OCI-LY7 (cell line): ENCODE data around the gene BEST3. TPM values are rescaled to one million over a fixed set of nuclear protein-coding genes. Genes with fewer than 3 reads are reported as not detected.
A peak's percentile ranks its signal among the peaks of the same experiment; 100 is the strongest.

ENCODE experiments used
- BruUV-seq: library from RNA; stranded (reverse); fragments of 400-500 nt; replicated peaks from 2 replicates; lab custom pipeline; 2021; lab: Mats Ljungman, UMichigan
- CTCF ChIA-PET: fragments of 300-600 bp; sonication (Branson Sonifier 250); formaldehyde crosslinking; loops from one replicate; lab custom pipeline; 2022; ENCODE audit warnings: antibody characterized with exemption; ENCODE audit not compliant: unreplicated experiment; lab: Charles Lee
- POLR2A ChIA-PET: fragments of 300-600 bp; sonication (Branson Sonifier 250); formaldehyde crosslinking; loops from one replicate; lab custom pipeline; 2022; ENCODE audit warnings: antibody characterized with exemption; lab: Charles Lee
- DNase-seq: peaks from one replicate; pipeline ENCODE4 v3.0.0-alpha.2; 2015; ENCODE audit warnings: low spot score
- H2AFZ ChIP-seq: fragments of 200-600 bp; sonication (generic), shearing (Covaris generic); 2 replicates; pipeline ENCODE4 v1.6.1; 2014; ENCODE audit warnings: mild to moderate bottlenecking, antibody characterized with exemption, low read length, moderate library complexity
- H3K27ac ChIP-seq: fragments of 200-600 bp; sonication (generic); 2 replicates; pipeline ENCODE4 v1.5.1; 2014; ENCODE audit warnings: mixed run types, low read depth, mild to moderate bottlenecking, moderate library complexity, low read length, inconsistent platforms; ENCODE audit not compliant: poor library complexity, severe bottlenecking
- H3K36me3 ChIP-seq: fragments of 200-600 bp; sonication (generic); 2 replicates; pipeline ENCODE4 v1.6.1; 2014; ENCODE audit warnings: mild to moderate bottlenecking, antibody characterized with exemption, low read length, moderate library complexity, mixed read lengths; ENCODE audit not compliant: insufficient read depth
- H3K4me1 ChIP-seq: fragments of 200-600 bp; sonication (generic); 2 replicates; pipeline ENCODE4 v1.5.1; 2014; ENCODE audit warnings: mild to moderate bottlenecking, low read length; ENCODE audit not compliant: insufficient read depth, poor library complexity, severe bottlenecking
- H3K4me2 ChIP-seq: fragments of 200-600 bp; sonication (generic); 2 replicates; pipeline ENCODE4 v1.6.1; 2014; ENCODE audit warnings: mild to moderate bottlenecking, low read length
- H3K4me3 ChIP-seq: fragments of 200-600 bp; sonication (generic); 2 replicates; pipeline ENCODE4 v1.5.1; 2014; ENCODE audit warnings: mild to moderate bottlenecking, low read depth, low read length; ENCODE audit not compliant: poor library complexity, severe bottlenecking
- H3K79me2 ChIP-seq: fragments of 200-600 bp; sonication (generic); 2 replicates; pipeline ENCODE4 v1.6.1; 2016; ENCODE audit warnings: low read depth, mild to moderate bottlenecking, low read length, moderate library complexity, mixed read lengths; ENCODE audit not compliant: insufficient read depth
- H3K9me2 ChIP-seq: fragments of 200-600 bp; sonication (generic); 2 replicates; pipeline ENCODE4 v1.6.1; 2016; ENCODE audit warnings: mild to moderate bottlenecking, low read length, mixed read lengths; ENCODE audit not compliant: insufficient read depth
- H3K9me3 ChIP-seq: fragments of 200-600 bp; sonication (generic); 2 replicates; pipeline ENCODE4 v1.6.1; 2014; ENCODE audit warnings: mild to moderate bottlenecking, mixed run types, low read length, mixed read lengths
- H4K20me1 ChIP-seq: fragments of 200-600 bp; sonication (generic); 2 replicates; pipeline ENCODE4 v1.6.1; 2014; ENCODE audit warnings: mild to moderate bottlenecking, antibody characterized with exemption, low read length, moderate library complexity, mixed read lengths; ENCODE audit not compliant: insufficient read depth
- EZH2phosphoT487 ChIP-seq: fragments of 200-600 bp; sonication (generic); IDR thresholded peaks from 2 replicates; pipeline ENCODE4 v1.6.1; 2018; ENCODE audit warnings: low read depth, borderline replicate concordance, mild to moderate bottlenecking, mixed run types, antibody characterized with exemption, low read length, moderate library complexity, mixed read lengths
- intact Hi-C: fragments of 100-400 bp; cut with micrococcal nuclease; formaldehyde crosslinking; loops from one replicate; pipeline ENCODE4 v1.10.0; 2022; ENCODE audit not compliant: unreplicated experiment
- total RNA-seq, 2 experiments: library from RNA; depleted of rRNA in 1 of 2; stranded (reverse); fragments of >200 nt in 1 of 2; shearing (Covaris generic) in 1 of 2; gene quantifications; 2 replicates each; pipeline ENCODE4 v1.2.3, GENCODE V29; 2014 to 2022
- TF ChIP-seq, protein P1 (sequence below): fragments of 200-600 bp; sonication (generic); conservative IDR thresholded peaks from 2 replicates; pipeline ENCODE4 v1.5.1; 2014; ENCODE audit warnings: mild to moderate bottlenecking, antibody characterized with exemption, low read length, moderate library complexity, mixed read lengths

Gene BEST3
- total RNA-seq, 2 experiments from 2014 or later: 60.1 to 123 TPM

DNA sequence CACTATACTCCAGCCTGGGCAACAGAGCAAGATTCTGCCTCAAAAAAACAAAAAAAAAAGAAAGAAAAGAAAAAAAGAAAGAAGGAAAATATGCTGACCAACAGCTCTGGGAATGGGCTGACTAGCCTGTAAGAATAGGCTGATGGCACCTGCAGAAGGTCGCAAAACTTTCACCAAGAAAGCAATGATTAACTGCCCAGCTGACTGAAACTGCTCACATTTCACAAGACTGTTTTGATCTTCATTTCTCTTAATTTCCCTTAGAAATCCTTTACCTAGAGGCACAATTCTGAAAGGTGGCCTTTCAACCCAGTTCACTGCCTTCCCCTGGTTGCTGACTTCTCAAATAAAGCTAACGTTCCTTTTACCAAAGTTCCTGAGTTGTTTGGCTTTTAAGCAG lies 12.4 kb downstream of the BEST3 start:
- no peak for DNase-seq
- POLR2A ChIA-PET: interaction anchor here (0.6 to 1.2 kb wide), 4 partner anchors 10 to 1509 kb away, joined by 3 to 5 read pairs (median 4); no protein-coding TSS in a partner anchor
- H3K4me2 ChIP-seq: no peak overlapping the region
- H3K9me3 ChIP-seq: no peaks in the 10 kb centered on the region
- BruUV-seq: no TSS peak
- CTCF ChIA-PET: no interaction called here
- H2AFZ ChIP-seq: no peak overlapping the region
- no peaks in the 10 kb centered on the region for H4K20me1 ChIP-seq
- TF ChIP-seq EZH2phosphoT487: no peak
- TF ChIP-seq, protein P1, sequence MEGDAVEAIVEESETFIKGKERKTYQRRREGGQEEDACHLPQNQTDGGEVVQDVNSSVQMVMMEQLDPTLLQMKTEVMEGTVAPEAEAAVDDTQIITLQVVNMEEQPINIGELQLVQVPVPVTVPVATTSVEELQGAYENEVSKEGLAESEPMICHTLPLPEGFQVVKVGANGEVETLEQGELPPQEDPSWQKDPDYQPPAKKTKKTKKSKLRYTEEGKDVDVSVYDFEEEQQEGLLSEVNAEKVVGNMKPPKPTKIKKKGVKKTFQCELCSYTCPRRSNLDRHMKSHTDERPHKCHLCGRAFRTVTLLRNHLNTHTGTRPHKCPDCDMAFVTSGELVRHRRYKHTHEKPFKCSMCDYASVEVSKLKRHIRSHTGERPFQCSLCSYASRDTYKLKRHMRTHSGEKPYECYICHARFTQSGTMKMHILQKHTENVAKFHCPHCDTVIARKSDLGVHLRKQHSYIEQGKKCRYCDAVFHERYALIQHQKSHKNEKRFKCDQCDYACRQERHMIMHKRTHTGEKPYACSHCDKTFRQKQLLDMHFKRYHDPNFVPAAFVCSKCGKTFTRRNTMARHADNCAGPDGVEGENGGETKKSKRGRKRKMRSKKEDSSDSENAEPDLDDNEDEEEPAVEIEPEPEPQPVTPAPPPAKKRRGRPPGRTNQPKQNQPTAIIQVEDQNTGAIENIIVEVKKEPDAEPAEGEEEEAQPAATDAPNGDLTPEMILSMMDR: no peak
- no peaks in the 10 kb centered on the region for H3K4me1 ChIP-seq
- H3K36me3 ChIP-seq: peaks cover 63% of the 10 kb centered on the region
- no peak overlapping the region for H3K27ac ChIP-seq
- H3K4me3 ChIP-seq: no peak overlapping the region
- intact Hi-C loops: no loop called here
- no peaks in the 10 kb centered on the region for H3K9me2 ChIP-seq
- H3K79me2 ChIP-seq: no peaks in the 10 kb centered on the region

DNA sequence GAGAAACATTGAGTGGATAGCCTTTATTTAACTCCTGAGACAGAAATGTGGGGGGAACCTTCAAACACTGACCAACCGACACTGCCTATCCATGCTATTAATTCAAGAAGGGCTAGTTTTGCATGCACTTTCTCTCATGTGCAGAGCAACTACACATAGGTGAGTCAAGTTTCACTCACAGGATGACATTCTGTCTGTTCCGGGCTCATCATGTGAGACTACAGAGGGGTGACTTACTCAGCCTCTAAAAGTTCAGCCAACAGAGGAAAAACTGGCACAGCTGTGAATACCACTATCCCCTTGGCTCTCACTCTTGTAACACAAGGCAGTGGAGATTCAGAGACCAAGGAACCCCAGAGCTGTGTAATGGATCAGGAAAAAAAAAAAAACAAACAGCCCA lies 13.3 kb downstream of the BEST3 start:
- no peaks in the 10 kb centered on the region for H4K20me1 ChIP-seq
- H3K9me3 ChIP-seq: no peaks in the 10 kb centered on the region
- H3K27ac ChIP-seq: no peak overlapping the region
- intact Hi-C loops: no loop called here
- TF ChIP-seq EZH2phosphoT487: no peak
- TF ChIP-seq, protein P1: no peak
- CTCF ChIA-PET: interaction anchor here (0.6 kb wide), 1 partner anchor 31 kb away, joined by 3 read pairs; no protein-coding TSS in a partner anchor
- H2AFZ ChIP-seq: no peak overlapping the region
- H3K4me2 ChIP-seq: no peak overlapping the region
- BruUV-seq: TSS peak; percentile 1
- H3K79me2 ChIP-seq: no peaks in the 10 kb centered on the region
- no peak for DNase-seq
- H3K36me3 ChIP-seq: peaks cover 56% of the 10 kb centered on the region
- no peak overlapping the region for H3K4me3 ChIP-seq
- no peaks in the 10 kb centered on the region for H3K9me2 ChIP-seq
- H3K4me1 ChIP-seq: no peaks in the 10 kb centered on the region
- POLR2A ChIA-PET: interaction anchor here (0.6 to 1.2 kb wide), 4 partner anchors 11 to 641 kb away, joined by 3 to 5 read pairs (median 4); no protein-coding TSS in a partner anchor

DNA sequence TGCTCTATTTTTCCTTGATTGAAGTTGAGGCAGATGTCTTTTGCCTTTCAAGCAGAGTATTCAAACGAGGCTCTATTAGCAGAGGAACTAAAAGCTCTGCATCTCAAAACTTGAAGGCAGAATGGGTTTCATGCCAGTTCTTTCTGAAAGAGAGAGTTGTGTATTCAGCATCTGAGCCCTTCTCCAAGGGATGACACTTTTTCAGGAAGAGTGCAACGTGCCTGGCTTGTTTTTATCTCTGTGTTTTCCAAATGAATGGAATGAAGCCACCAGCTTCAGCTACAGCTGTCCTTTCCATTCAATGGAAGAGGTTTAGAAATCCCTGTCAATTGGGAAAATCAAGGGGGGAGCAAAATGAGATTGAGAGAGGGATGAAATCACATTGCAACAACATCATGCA lies 14.6 kb downstream of the BEST3 start:
- Histone ChIP-seq H3K9me2 (no peaks in the 10 kb centered on the region), H3K36me3 (peaks cover 44% of the 10 kb centered on the region), H3K4me2 (no peak overlapping the region), H3K4me1 (no peaks in the 10 kb centered on the region), H3K4me3 (no peak overlapping the region), H3K79me2 (no peaks in the 10 kb centered on the region), H3K27ac (no peak overlapping the region), H4K20me1 (no peaks in the 10 kb centered on the region), H3K9me3 (no peaks in the 10 kb centered on the region), H2AFZ (no peak overlapping the region)
- no peak for DNase-seq
- ChIA-PET POLR2A (interaction anchor here (0.6 to 0.8 kb wide), 2 partner anchors 12 to 1997 kb away, joined by 3 read pairs; no protein-coding TSS in a partner anchor), CTCF (no interaction called here)
- no TSS peak for BruUV-seq
- intact Hi-C loops: no loop called here
- no peak for TF ChIP-seq EZH2phosphoT487
- TF ChIP-seq, protein P1: no peak
